Erythroblast (primary cell): ENCODE data around the gene SAMM50.

Experiments
- DNase-seq, 2 experiments: peaks; one replicate each; lab custom pipeline; 2025; lab: John Stamatoyannopoulos, UW
- GATA1 ChIP-seq: IDR thresholded peaks from 2 replicates; pipeline ENCODE4 v1.6.1; 2011; ENCODE audit warnings: low read depth, mild to moderate bottlenecking, control low read depth, low read length, moderate library complexity
- POLR2A ChIP-seq: IDR thresholded peaks from 2 replicates; pipeline ENCODE4 v1.6.1; 2011; ENCODE audit warnings: mild to moderate bottlenecking, low read length

The SAMM50 gene

GRCh38 chr22:43925433-43926348, 29.6 kb upstream of the SAMM50 start:
- DNase-seq: no peak
- no peak for TF ChIP-seq POLR2A
- TF ChIP-seq GATA1: no peak

- no peak for DNase-seq
- no peak for TF ChIP-seq GATA1
- no peak for TF ChIP-seq POLR2A
Measured at GRCh38 chr22:43926349-43926710, 28.9 kb upstream of the SAMM50 start.

DNA sequence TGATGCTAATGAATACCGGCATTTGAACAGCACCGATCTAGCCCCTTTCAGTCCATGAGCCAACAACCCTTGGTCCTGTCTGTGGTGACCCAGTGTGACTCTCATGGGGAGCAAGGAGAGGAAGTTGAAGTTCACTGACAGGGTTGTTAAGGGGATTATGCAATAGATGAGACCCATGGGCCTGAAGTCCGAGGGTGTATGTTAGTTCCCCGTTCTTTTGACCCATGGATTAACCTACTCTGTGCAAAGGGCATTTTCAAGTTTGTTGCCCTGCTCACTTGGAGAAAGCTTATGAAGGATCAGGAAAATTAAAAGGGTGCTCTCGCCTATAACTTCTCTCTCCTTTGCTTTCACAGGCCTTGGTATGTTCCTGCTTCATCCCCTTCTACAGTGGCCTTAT, 26.8 kb upstream of the SAMM50 start:
- TF ChIP-seq POLR2A (no peak), GATA1 (no peak)
- DNase-seq: peak in 1 of 2 experiments; percentile 6

GRCh38 chr22:43928908-43929307, 26.3 kb upstream of the SAMM50 start:
- TF ChIP-seq GATA1 (no peak), POLR2A (no peak)
- DNase-seq: no peak

DNA sequence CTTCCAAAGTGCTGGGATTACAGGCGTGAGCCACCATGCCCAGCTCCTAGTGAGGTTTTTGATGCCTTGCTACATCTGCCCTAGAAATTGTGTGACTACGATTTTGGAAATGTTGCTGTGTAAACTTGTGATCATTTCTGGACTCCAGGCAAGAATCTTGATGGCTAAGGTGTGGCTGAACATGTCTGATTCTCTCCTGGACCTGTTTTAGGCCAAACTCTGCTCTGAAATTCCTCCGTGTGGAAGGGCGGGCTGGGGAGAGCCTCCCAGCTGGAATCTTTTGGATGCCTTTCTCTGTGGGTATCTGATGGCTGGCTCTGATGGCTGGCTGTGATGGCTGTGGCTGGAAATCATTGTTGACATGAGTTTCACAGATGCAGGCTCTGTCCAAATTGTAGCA, 23.5 kb upstream of the SAMM50 start:
- no peak for TF ChIP-seq GATA1
- TF ChIP-seq POLR2A: no peak
- no peak for DNase-seq

GRCh38 chr22:43941449-43941848, 13.8 kb upstream of the SAMM50 start:
- TF ChIP-seq POLR2A (no peak), GATA1 (no peak)
- DNase-seq: no peak

- DNase-seq: no peak
- TF ChIP-seq GATA1 (no peak), POLR2A (no peak)
Measured at GRCh38 chr22:43944670-43945430, 10.4 kb upstream of the SAMM50 start.

DNA sequence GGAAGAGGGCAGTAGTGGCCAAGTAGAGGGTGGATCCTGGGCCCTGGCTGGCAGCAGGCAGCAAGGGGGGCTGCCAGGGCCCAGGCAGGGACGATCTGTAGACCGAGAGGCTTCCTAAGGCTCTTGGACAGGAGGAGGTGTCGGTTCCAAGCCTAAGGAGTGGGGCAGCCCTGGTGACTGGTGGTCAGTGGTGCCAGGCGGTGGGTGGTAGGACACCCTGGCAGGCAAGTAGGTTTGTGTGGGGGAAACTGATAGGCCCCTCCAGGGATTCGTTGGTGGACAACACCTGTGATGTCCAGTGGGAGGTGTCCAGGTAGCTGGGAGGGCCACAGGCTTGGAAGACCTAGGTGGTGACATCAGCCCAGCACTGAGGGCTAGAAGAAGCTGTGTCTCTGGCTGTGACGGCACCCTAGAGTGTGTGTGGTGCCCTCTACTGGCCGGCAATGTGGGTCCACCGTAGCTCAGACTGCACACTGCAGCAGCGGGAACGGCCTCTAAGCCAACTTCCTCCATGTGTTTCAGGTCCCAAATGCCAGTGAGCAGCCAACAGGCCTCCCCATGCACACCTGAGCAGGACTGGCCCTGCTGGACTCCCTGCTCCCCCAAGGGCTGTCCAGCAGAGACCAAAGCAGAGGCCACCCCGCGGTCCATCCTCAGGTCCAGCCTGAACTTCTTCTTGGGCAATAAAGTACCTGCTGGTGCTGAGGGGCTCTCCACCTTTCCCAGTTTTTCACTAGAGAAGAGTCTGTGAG, 9.4 kb upstream of the SAMM50 start:
- DNase-seq: peak; percentile 73 to 84
- TF ChIP-seq GATA1 (no peak), POLR2A (no peak)

- peak; percentile 30 to 44 for DNase-seq
- TF ChIP-seq GATA1: no peak
- TF ChIP-seq POLR2A: no peak
Measured at GRCh38 chr22:43946384-43946667, 8.9 kb upstream of the SAMM50 start.

DNA sequence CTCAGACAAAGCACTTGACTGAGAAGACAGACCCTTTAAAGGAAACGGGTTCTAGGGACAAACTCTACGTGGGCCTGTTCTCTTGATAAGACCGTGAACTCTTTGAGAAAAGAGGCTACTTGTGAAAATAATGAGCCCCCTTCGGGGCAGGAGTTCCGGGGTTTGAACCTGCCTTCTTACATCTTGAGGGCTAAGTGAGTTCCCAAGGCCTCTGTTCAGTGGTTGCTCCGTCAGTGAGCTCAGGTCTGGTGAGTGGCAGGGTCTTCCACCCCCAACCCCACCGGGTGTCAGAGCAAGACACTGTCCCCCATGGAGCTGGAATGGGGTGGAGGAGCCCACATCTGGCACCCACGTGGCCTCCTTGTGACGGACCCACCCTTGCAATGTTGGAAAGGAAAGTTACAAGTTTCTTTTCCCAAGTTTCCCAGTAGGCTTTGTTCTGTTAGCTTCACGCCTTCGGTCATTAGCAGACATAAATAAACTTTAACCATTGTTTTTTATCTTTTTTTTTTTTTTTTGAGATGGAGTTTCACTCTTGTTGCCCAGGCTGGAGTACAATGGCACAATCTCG, 6.3 kb upstream of the SAMM50 start:
- TF ChIP-seq POLR2A (no peak), GATA1 (no peak)
- no peak for DNase-seq

DNA sequence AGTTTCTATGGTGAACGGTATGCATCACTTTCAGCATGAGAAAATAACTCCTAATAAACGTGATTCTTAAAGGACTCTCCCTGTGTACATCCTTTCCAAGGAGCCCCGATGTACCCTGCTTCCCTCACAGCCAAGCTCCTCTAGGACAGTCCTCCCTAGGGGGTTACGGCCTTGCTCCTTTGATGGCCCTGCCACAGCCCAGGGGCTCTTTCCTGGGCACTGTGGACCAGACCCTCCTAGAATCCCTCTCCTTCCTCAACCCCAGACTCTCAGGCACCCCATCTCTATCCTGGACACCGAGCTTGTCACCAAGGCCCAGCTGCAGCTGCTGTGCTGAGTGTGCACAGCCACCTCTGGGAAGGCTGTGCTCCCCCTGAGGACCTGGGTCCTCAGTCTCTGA, 3.9 kb upstream of the SAMM50 start:
- TF ChIP-seq GATA1 (no peak), POLR2A (no peak)
- DNase-seq: no peak

- no peak for DNase-seq
- TF ChIP-seq GATA1 (no peak), POLR2A (no peak)
Measured at GRCh38 chr22:43951966-43952365, 3.3 kb upstream of the SAMM50 start.

- DNase-seq: peak; percentile 33 to 49
Measured at GRCh38 chr22:43953988-43954785, 1.1 kb upstream of the SAMM50 start.

More at GRCh38 chr22:43953988-43954785, 1.1 kb upstream of the SAMM50 start:
- TF ChIP-seq POLR2A (no peak), GATA1 (no peak)
